ENCODE measurements around the gene ENG.
"Not testable (repeated sequence)": the region's sequence is repeated elsewhere in the genome, so short reads cannot be mapped to it uniquely, and the experiment has no call there.

Gene ENG

GRCh38 chr9:127854184-127854806 is at the start of gene ENG:
Gene ENG (minus strand): TSS chr9:127854658. CDS start chr9:127854355, 303 bp downstream.
- no peak for DNase-seq

- DNase-seq: no peak
Measured at GRCh38 chr9:127903557-127904475, 49.4 kb upstream of the ENG start.

- no peak for DNase-seq
Measured at GRCh38 chr9:127899128-127899943, 44.9 kb upstream of the ENG start, which contains the start of gene ST6GALNAC6. Gene ST6GALNAC6 (minus strand): TSS chr9:127899603. CDS start chr9:127897981, 1,622 bp downstream.

- no peak for DNase-seq
Measured at GRCh38 chr9:127898433-127899127, 44.1 kb upstream of the ENG start.

- DNase-seq: no peak
Measured at GRCh38 chr9:127897193-127897692, 42.8 kb upstream of the ENG start.

GRCh38 chr9:127896395-127897192 is 42.1 kb upstream of the ENG start:
- no peak for DNase-seq

GRCh38 chr9:127895811-127896210 is 41.4 kb upstream of the ENG start:
- no peak for DNase-seq

GRCh38 chr9:127893392-127893791 is 38.9 kb upstream of the ENG start:
- DNase-seq: no peak

GRCh38 chr9:127892831-127893230 is 38.4 kb upstream of the ENG start:
- DNase-seq: no peak

GRCh38 chr9:127890053-127890452 is 35.6 kb upstream of the ENG start:
- DNase-seq: no peak

GRCh38 chr9:127887792-127888191 is 33.3 kb upstream of the ENG start:
- DNase-seq: no peak

GRCh38 chr9:127886401-127886972 is 32.0 kb upstream of the ENG start:
- no peak for DNase-seq

GRCh38 chr9:127885508-127886281 is 31.2 kb upstream of the ENG start:
- DNase-seq: no peak

GRCh38 chr9:127884976-127885490 is 30.6 kb upstream of the ENG start:
- DNase-seq: no peak

GRCh38 chr9:127884427-127884911 is 30.0 kb upstream of the ENG start:
- DNase-seq: no peak

- no peak for DNase-seq
Measured at GRCh38 chr9:127883959-127884358, 29.5 kb upstream of the ENG start.

- not testable (repeated sequence) for DNase-seq
Measured at GRCh38 chr9:127881715-127882114, 27.3 kb upstream of the ENG start.

GRCh38 chr9:127880143-127880542 is 25.7 kb upstream of the ENG start:
- no peak for DNase-seq

GRCh38 chr9:127878652-127879390 is 24.4 kb upstream of the ENG start:
- no peak for DNase-seq

All from cortex of kidney (tissue), 1 donor.